Upper lobe of left lung (tissue), 6 donors: ENCODE data around the gene TMUB1. TPM values are rescaled to one million over a fixed set of nuclear protein-coding genes. Genes with fewer than 3 reads are reported as not detected.
A peak's percentile ranks its signal among the peaks of the same experiment; 100 is the strongest.

Source experiments
- ATAC-seq, 2 donors: fragments of 200-7000 bp; cut with Tn5 transposase; one replicate each; pipeline ENCODE4 v1.9.1; 2022; ENCODE audit warnings: mild to moderate bottlenecking in 2 of 2, moderate library complexity in 2 of 2; ENCODE audit not compliant: low FRiP score in 2 of 2
- DNase-seq, 2 donors: peaks; one replicate each; pipeline ENCODE4 v3.0.0-alpha.2; 2019 to 2020
- H3K27ac ChIP-seq, 4 donors: fragments of 200-600 bp; sonication (generic); one replicate each; pipeline ENCODE4 v1.5.1; 2016 to 2019
- H3K27me3 ChIP-seq, 4 donors: fragments of 200-600 bp; sonication (generic); one replicate each; pipeline ENCODE4 v1.5.1; 2017 to 2019
- H3K36me3 ChIP-seq, 4 donors: fragments of 200-600 bp; sonication (generic); one replicate each; pipeline ENCODE4 v1.5.1; 2016 to 2019
- H3K4me1 ChIP-seq, 4 donors: fragments of 200-600 bp; sonication (generic); one replicate each; pipeline ENCODE4 v1.5.1; 2018 to 2019
- H3K4me3 ChIP-seq, 4 donors: fragments of 200-600 bp; sonication (generic); one replicate each; pipeline ENCODE4 v1.5.1; 2017 to 2019; ENCODE audit warnings: mild to moderate bottlenecking in 2 of 4, moderate library complexity in 1 of 4
- H3K9me3 ChIP-seq, 4 donors: fragments of 200-600 bp; sonication (generic); one replicate each; pipeline ENCODE4 v1.5.1; 2018 to 2019
- EP300 ChIP-seq, 4 donors: sonication (generic); formaldehyde crosslinking; IDR thresholded peaks; one replicate each; pipeline ENCODE4 v1.5.1; 2017; ENCODE audit warnings: antibody characterized with exemption in 4 of 4, control low read depth in 2 of 4
- POLR2A ChIP-seq, 4 donors: fragments of 450-650 bp; IDR thresholded peaks; one replicate each; pipeline ENCODE4 v1.5.1; 2016 to 2017; ENCODE audit warnings: antibody characterized with exemption in 4 of 4, mild to moderate bottlenecking in 2 of 4
- POLR2AphosphoS5 ChIP-seq, 2 donors: sonication (generic); formaldehyde crosslinking; IDR thresholded peaks; one replicate each; pipeline ENCODE4 v1.5.1; 2017; ENCODE audit warnings: antibody characterized with exemption in 2 of 2
- whole genome bisulfite sequencing, 2 donors: methylation state at CpG; one replicate each; pipeline ENCODE4 v1.1.5; 2017 to 2018; 5-methylcytosine and 5-hydroxymethylcytosine counted together
- total RNA-seq, 6 donors: library from RNA; depleted of rRNA in 4 of 6; stranded (reverse); fragments of >200 nt in 4 of 6; gene quantifications; one replicate each; pipeline versions ENCODE4 v1.1.0 to v1.2.1, GENCODE V29; 2016 to 2021
- TF ChIP-seq, protein P1 (sequence below), 6 experiments: fragments of 450-650 bp in 4 of 6; fragments of 200-600 bp in 2 of 6; sonication (generic) in 2 of 6; IDR thresholded peaks; one replicate each; pipeline ENCODE4 v1.5.1; 2016 to 2019; ENCODE audit warnings: antibody characterized with exemption in 6 of 6
- donor health status: DM: no; HTN: no; CAD: no; lungs with moderate emphysema.
- donor health status: DM: no; HTN: yes; CAD: no; lungs with severe emphysema.

TMUB1 gene
- total RNA-seq, 6 donors from 2014 or later: 35.3 to 72.9 (median 51.6) TPM

DNA sequence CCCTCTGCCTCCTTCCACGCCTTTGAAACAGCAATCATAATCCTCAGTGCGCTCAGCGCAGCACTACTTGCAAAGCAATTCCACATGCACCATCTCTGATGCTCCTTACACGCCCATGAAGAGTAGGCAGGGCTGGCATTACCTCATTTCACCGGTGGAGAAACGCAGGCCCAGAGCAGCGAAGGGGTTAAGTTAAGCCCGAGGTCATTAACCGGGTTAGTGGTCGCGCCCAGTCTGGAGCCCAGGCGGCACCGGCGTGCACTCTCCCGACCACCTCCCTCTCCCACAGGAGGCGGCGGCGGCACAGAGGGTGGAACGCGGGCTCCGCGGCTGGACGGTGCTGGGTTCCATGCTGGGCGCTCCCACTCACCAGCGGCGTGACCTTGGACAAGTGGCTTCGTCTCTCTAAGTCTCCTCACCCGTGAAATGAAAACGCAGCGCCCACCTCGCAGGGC, 3.2 kb downstream of the TMUB1 start:
- DNase-seq (no peak), ATAC-seq (peak; percentile 0 to 14)
- TF ChIP-seq, protein P1, sequence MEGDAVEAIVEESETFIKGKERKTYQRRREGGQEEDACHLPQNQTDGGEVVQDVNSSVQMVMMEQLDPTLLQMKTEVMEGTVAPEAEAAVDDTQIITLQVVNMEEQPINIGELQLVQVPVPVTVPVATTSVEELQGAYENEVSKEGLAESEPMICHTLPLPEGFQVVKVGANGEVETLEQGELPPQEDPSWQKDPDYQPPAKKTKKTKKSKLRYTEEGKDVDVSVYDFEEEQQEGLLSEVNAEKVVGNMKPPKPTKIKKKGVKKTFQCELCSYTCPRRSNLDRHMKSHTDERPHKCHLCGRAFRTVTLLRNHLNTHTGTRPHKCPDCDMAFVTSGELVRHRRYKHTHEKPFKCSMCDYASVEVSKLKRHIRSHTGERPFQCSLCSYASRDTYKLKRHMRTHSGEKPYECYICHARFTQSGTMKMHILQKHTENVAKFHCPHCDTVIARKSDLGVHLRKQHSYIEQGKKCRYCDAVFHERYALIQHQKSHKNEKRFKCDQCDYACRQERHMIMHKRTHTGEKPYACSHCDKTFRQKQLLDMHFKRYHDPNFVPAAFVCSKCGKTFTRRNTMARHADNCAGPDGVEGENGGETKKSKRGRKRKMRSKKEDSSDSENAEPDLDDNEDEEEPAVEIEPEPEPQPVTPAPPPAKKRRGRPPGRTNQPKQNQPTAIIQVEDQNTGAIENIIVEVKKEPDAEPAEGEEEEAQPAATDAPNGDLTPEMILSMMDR (IDR thresholded peaks at IDR 0.05): no peak
- TF ChIP-seq POLR2AphosphoS5 (IDR thresholded peaks at IDR 0.05): no peak
- TF ChIP-seq EP300 (IDR thresholded peaks at IDR 0.05): no peak
- TF ChIP-seq POLR2A (IDR thresholded peaks at IDR 0.05): no peak
- peak overlapping the region; percentile 94 to 97 (median 96) for H3K27ac ChIP-seq
- H3K4me3 ChIP-seq: peak overlapping the region; percentile 70 to 99 (median 88)
- H3K4me1 ChIP-seq: peaks cover 37 to 57% (median 46%) of the 10 kb centered on the region in 4 donors
- WGBS, 2 donors: 2 to 3% methylated on average over 18 to 21 of the region's 31 CpGs
- no peaks in the 10 kb centered on the region for H3K9me3 ChIP-seq
- H3K27me3 ChIP-seq: no peaks in the 10 kb centered on the region
- peaks cover 0 to 31% (median 15%) of the 10 kb centered on the region in 4 donors for H3K36me3 ChIP-seq

DNA sequence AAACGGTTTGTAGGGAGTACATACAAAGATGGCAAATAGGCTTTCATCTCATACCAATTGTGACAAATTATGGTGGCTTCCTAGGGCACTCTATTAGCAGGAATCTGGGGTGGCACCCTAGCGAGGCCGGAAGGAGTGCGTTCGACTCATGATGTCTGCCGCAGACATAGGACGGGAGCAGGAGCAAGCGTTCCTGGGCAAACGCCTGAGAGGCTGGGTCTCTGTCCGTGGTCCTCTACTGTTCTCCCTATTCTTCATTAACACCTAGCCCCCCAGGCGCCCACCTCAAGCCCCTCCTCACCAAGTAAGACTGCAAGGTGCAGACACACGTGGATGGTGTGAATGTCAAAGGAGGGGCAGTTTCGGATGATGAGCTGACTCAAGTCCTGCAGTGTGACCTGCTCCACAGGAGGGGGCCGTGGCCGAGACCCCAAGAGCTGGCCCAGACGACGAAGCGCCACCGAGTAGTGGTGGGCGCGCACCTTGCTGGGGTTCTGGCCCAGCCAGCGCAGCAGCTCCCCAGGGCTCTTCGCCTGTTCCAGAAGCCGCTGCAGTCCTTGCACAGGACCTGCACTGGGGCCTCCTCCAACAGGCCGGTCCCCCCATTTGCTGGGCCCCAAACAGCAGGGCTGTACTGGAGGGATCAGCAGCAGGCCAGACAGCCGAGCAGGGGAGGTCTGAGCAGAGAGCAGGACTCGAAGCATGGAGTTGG, 3.9 kb downstream of the TMUB1 start:
- WGBS, 2 donors: 74 to 78% methylated on average over 24 to 26 of the region's 27 CpGs
- H3K4me1 ChIP-seq: peaks cover 34 to 53% (median 44%) of the 10 kb centered on the region in 4 donors
- peak in 1 of 2 donors; percentile 73 for DNase-seq
- peaks cover 0 to 38% (median 23%) of the 10 kb centered on the region in 4 donors for H3K36me3 ChIP-seq
- H3K27me3 ChIP-seq: no peaks in the 10 kb centered on the region
- no peaks in the 10 kb centered on the region for H3K9me3 ChIP-seq
- ATAC-seq: no peak
- peak overlapping the region; percentile 70 to 99 (median 88) for H3K4me3 ChIP-seq
- peak overlapping the region; percentile 94 to 97 (median 96) for H3K27ac ChIP-seq
- TF ChIP-seq EP300 (IDR thresholded peaks at IDR 0.05) (no peak), POLR2AphosphoS5 (IDR thresholded peaks at IDR 0.05) (no peak), POLR2A (IDR thresholded peaks at IDR 0.05) (no peak)
- TF ChIP-seq, protein P1 (IDR thresholded peaks at IDR 0.05): no peak

DNA sequence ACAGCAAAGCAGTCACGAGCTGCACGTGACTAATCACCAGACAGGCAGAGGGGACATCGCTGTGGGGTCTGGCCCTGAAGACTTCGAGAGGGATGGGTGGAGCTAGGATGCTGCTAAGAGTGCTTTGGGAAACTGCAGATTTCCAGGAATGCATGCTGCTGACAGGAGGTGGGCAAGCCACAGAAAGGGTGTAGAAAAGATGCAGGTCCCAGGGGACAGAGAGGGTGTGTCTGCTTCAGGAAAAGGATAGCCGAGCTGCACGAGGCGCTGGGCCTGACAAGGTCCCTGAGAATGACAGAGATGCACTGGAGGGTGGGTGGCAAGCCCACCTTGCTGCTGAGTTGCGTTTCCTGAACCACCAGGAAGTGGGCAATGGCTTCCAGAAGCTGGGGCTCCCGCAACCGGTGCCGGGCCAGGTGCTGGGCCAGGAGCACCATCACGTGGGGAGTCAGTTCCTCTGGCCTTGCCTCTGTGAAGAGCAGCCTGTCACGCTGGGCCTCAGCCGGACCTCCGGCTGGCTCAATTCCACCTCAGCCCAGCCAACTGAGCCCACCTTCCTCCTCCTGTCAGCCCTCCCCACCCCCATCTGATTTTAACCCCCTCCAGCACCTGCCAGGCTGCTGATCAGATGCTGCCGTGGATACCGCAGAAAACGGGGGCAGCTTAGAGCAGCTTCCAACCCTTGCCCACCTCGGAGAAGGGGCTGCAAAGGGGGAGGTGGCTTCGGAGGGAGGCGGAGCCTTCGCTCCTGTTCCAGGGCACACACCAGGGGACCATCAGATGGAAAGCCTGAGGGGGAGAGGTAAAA, 4.9 kb downstream of the TMUB1 start:
- TF ChIP-seq POLR2A (IDR thresholded peaks at IDR 0.05) (no peak), EP300 (IDR thresholded peaks at IDR 0.05) (no peak), POLR2AphosphoS5 (IDR thresholded peaks at IDR 0.05) (no peak)
- TF ChIP-seq, protein P1 (IDR thresholded peaks at IDR 0.05): no peak
- 65 to 67% methylated on average over 22 of the region's 22 CpGs for WGBS, 2 donors

DNA sequence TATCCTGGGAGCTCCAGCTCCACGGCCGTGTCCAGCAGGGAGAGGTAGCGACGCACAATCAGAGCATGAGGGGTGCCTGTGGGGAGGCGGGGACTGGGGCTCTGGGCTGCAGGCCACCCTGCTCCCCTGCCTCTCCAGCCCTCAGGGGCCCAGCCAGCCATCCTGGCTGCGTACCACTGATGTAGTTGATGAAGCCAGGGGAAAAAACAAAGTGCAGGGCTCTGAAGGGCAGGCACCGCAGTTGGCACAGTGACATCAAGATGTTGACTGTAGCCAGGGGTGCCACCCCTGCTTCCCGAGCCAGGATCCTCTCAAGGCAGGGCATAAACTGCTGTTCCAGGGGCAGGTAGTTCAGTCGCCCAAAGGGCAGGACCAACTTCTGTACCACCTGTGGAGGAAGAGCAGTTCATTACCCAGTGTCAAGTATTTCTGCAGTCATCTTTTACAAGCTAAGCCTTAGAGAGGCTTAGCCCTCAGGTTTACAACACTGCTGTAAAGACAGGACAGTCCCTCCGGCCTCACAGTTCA, 5.5 kb downstream of the TMUB1 start:
- DNase-seq (peak in 1 of 2 donors; percentile 52), ATAC-seq (no peak)
- Histone ChIP-seq H3K9me3 (no peaks in the 10 kb centered on the region), H3K36me3 (peaks cover 6 to 54% (median 38%) of the 10 kb centered on the region in 4 donors), H3K4me1 (peaks cover 28 to 43% (median 37%) of the 10 kb centered on the region in 4 donors), H3K27me3 (no peaks in the 10 kb centered on the region), H3K27ac (no peak overlapping the region), H3K4me3 (no peak overlapping the region)
- WGBS, 2 donors: 77 to 87% methylated on average over 8 to 10 of the region's 10 CpGs
- no peak for TF ChIP-seq EP300 (IDR thresholded peaks at IDR 0.05)
- TF ChIP-seq, protein P1 (IDR thresholded peaks at IDR 0.05): no peak
- no peak for TF ChIP-seq POLR2A (IDR thresholded peaks at IDR 0.05)
- TF ChIP-seq POLR2AphosphoS5 (IDR thresholded peaks at IDR 0.05): no peak

More for the DNA sequence above, 4.9 kb downstream of the TMUB1 start:
- Histone ChIP-seq H3K4me3 (no peak overlapping the region), H3K9me3 (no peaks in the 10 kb centered on the region), H3K27ac (peak overlapping the region in 1 of 4 donors; percentile 8), H3K4me1 (peaks cover 28 to 48% (median 39%) of the 10 kb centered on the region in 4 donors), H3K27me3 (no peaks in the 10 kb centered on the region), H3K36me3 (peaks cover 5 to 47% (median 32%) of the 10 kb centered on the region in 4 donors)
- peak in 1 of 2 donors; percentile 69 for DNase-seq
- no peak for ATAC-seq
